SH-SY5Y (cell line): ENCODE measurements around the gene WWP2.

Source experiments
- GATA2 ChIP-seq: IDR thresholded peaks from 2 replicates; pipeline ENCODE4 v1.6.1; 2011; ENCODE audit warnings: mild to moderate bottlenecking, low read depth, low read length
- GATA3 ChIP-seq: IDR thresholded peaks from 2 replicates; pipeline ENCODE4 v1.6.1; 2011; ENCODE audit warnings: low read depth, mild to moderate bottlenecking, low read length, moderate library complexity

- TF ChIP-seq GATA2 (no peak), GATA3 (no peak)
These were observed 110.8 kb downstream of the WWP2 start for GRCh38 chr16:69872888-69873287.
